PFSK-1 (cell line): ENCODE measurements around the gene DPP3.

ENCODE experiments used
- FOXP2 ChIP-seq: optimal IDR thresholded peaks from 2 replicates; pipeline ENCODE3; 2011; ENCODE audit warnings: borderline replicate concordance, control low read depth, inconsistent platforms; ENCODE audit not compliant: insufficient read depth; ENCODE audit errors: extremely low read length, extremely low read depth
- POLR2AphosphoS5 ChIP-seq: IDR thresholded peaks from 2 replicates; pipeline ENCODE4 v1.6.1; 2012; ENCODE audit warnings: low read depth, mild to moderate bottlenecking, control low read depth, low read length, moderate library complexity
- SIN3A ChIP-seq: IDR thresholded peaks from 2 replicates; pipeline ENCODE4 v1.6.1; 2012; ENCODE audit warnings: mild to moderate bottlenecking, low read length, moderate library complexity, borderline replicate concordance; ENCODE audit not compliant: insufficient read depth
- TAF1 ChIP-seq: IDR thresholded peaks from 2 replicates; pipeline ENCODE4 v1.6.1; 2012; ENCODE audit warnings: low read length, control low read depth, borderline replicate concordance; ENCODE audit not compliant: insufficient read depth
- TF ChIP-seq, protein P1 (sequence below), 2 experiments: IDR thresholded peaks; 2 replicates each; pipeline versions ENCODE4 v1.6.1 to v1.8.0; 2011 to 2012; ENCODE audit warnings: low read depth in 2 of 2, low read length in 2 of 2, control low read depth in 1 of 2, inconsistent platforms in 1 of 2, mild to moderate bottlenecking in 1 of 2, moderate library complexity in 1 of 2; ENCODE audit not compliant: insufficient read depth in 1 of 2

DPP3 gene

DNA sequence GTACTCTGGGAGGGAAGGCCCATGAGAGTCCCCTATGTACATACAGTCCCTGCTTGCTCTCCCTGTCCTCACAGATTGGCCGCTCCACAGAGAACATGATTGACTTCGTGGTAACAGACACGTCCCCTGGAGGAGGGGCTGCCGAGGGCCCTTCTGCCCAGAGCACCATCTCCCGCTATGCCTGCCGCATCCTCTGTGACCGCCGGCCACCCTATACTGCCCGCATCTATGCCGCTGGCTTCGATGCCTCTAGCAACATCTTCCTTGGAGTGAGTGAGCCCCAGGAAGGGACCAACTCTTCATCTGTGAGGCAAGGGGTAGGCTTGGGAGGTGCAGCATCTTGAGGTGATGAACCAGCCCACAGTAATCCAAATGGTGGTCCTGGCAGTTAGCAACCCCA lies 7.1 kb upstream of the DPP3 start:
- TF ChIP-seq FOXP2 (no peak), TAF1 (no peak), POLR2AphosphoS5 (no peak), SIN3A (no peak)
- TF ChIP-seq, protein P1, sequence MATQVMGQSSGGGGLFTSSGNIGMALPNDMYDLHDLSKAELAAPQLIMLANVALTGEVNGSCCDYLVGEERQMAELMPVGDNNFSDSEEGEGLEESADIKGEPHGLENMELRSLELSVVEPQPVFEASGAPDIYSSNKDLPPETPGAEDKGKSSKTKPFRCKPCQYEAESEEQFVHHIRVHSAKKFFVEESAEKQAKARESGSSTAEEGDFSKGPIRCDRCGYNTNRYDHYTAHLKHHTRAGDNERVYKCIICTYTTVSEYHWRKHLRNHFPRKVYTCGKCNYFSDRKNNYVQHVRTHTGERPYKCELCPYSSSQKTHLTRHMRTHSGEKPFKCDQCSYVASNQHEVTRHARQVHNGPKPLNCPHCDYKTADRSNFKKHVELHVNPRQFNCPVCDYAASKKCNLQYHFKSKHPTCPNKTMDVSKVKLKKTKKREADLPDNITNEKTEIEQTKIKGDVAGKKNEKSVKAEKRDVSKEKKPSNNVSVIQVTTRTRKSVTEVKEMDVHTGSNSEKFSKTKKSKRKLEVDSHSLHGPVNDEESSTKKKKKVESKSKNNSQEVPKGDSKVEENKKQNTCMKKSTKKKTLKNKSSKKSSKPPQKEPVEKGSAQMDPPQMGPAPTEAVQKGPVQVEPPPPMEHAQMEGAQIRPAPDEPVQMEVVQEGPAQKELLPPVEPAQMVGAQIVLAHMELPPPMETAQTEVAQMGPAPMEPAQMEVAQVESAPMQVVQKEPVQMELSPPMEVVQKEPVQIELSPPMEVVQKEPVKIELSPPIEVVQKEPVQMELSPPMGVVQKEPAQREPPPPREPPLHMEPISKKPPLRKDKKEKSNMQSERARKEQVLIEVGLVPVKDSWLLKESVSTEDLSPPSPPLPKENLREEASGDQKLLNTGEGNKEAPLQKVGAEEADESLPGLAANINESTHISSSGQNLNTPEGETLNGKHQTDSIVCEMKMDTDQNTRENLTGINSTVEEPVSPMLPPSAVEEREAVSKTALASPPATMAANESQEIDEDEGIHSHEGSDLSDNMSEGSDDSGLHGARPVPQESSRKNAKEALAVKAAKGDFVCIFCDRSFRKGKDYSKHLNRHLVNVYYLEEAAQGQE (IDR thresholded peaks at IDR 0.05; ENCODE audit: insufficient read depth in 1 of 2, low read depth in 2 of 2, low read length in 2 of 2): no peak

GRCh38 chr11:66473608-66474515 lies 6.4 kb upstream of the DPP3 start:
- TF ChIP-seq POLR2AphosphoS5 (no peak), SIN3A (no peak), TAF1 (no peak), FOXP2 (no peak)
- TF ChIP-seq, protein P1 (IDR thresholded peaks at IDR 0.05; ENCODE audit: insufficient read depth in 1 of 2, low read depth in 2 of 2, low read length in 2 of 2): no peak

DNA sequence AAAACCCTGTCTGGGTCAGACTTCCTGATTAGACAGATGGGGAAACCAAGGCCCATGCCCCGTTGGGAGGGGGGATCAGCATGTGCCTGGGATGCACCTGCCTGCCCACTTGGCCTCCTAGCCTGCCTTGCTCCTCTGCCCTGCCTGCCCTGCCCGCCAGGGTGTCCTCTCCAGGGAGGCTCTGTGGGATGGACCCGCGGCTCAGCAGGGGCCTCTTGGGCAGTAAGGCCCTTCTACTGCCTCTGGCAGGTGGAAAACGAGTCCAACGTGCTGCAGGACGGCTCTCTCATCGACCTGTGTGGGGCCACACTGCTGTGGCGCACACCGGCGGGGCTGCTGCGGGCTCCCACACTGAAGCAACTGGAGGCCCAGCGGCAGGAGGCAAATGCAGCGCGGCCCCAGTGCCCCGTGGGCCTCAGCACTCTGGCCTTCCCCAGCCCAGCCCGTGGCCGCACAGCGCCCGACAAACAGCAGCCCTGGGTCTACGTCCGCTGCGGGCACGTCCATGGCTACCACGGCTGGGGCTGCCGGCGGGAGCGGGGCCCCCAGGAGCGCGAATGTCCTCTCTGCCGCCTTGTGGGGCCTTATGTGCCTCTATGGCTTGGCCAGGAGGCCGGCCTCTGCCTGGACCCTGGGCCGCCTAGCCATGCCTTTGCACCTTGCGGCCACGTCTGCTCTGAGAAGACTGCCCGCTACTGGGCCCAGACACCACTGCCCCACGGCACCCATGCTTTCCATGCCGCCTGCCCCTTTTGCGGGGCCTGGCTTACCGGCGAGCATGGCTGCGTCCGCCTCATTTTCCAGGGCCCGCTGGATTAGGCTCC lies 4.7 kb upstream of the DPP3 start:
- TF ChIP-seq FOXP2 (no peak), SIN3A (no peak), POLR2AphosphoS5 (no peak), TAF1 (no peak)
- TF ChIP-seq, protein P1 (IDR thresholded peaks at IDR 0.05; ENCODE audit: insufficient read depth in 1 of 2, low read depth in 2 of 2, low read length in 2 of 2): no peak

DNA sequence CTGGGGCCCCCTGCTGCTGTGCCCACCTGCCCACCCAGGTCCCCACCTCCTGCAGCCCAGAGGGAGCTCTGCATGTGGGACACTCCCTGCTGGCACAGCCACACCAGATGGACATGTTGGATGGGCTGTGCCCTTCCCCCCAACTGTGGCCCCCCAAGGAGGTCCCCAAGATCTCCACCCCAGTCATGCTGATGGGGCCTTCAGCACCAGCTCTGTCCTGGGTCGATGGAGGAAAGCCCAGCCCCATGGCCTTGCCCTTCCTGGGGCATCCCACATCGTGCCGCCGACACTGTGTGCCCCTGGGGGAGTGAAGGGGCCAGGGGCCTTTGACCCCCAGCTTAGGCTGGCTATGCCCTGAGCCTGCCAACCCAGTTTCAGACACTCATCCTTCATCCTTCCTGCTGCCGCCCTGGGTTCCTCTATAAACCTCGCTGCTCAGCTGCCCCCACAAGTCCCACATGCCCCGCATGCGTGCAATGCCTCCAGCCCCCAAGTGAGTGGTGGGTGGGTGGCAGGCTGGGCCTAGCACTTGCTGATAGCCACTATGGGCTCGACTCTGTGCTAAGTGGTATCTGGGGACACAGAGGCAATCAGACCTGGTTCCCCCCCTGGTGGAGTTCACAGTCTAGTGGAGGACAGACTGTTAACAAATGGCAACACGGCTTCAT lies 3.9 kb upstream of the DPP3 start:
- TF ChIP-seq, protein P1 (IDR thresholded peaks at IDR 0.05; ENCODE audit: insufficient read depth in 1 of 2, low read depth in 2 of 2, low read length in 2 of 2): no peak
- no peak for TF ChIP-seq TAF1
- TF ChIP-seq SIN3A: no peak
- no peak for TF ChIP-seq FOXP2
- TF ChIP-seq POLR2AphosphoS5: no peak
